ENCODE results near the gene IL36A. TPM values are rescaled to one million over a fixed set of nuclear protein-coding genes. Genes with fewer than 3 reads are reported as not detected.

The IL36A gene
- polyA plus RNA-seq, 1 donor (not counting 4 experiments of a cell fraction or from before 2014, with no cell fraction given) = not detected

GRCh38 chr2:113032737-113033136 lies 27.5 kb downstream of the IL36A start:
- H2AFZ ChIP-seq (ENCODE audit: control insufficient read depth, low read length) = no peak overlapping the region
- no peaks in the 10 kb centered on the region for H3K4me1 ChIP-seq (ENCODE audit: control insufficient read depth, extremely low read depth, insufficient read depth, low read length)
- H3K36me3 ChIP-seq (ENCODE audit: control insufficient read depth in 2 of 2, extremely low read depth in 1 of 2, insufficient read depth in 2 of 2, low read length in 2 of 2) = no peaks in the 10 kb centered on the region
- no peaks in the 10 kb centered on the region for H3K9me3 ChIP-seq (ENCODE audit: control insufficient read depth, low read depth, low read length)
- H3K4me2 ChIP-seq (ENCODE audit: control insufficient read depth, extremely low read depth, insufficient read depth, low read depth, low read length) = no peak overlapping the region
- DNase-seq (ENCODE audit: low read depth, low spot score) (no peak), FAIRE-seq (no peak)
- peaks cover 14% of the 10 kb centered on the region for H3K27me3 ChIP-seq (ENCODE audit: control insufficient read depth, extremely low read depth, insufficient read depth, low read length)
- dilution Hi-C loops (cut with MboI; ENCODE audit: extremely low pct_ligation_motif_present, low sequenced_read_pairs) = no loop called here
- H3K79me2 ChIP-seq (ENCODE audit: control insufficient read depth, insufficient read depth, low read length) = no peaks in the 10 kb centered on the region
- H3K4me3 ChIP-seq (ENCODE audit: control insufficient read depth in 2 of 3, extremely low read depth in 1 of 3, insufficient read depth in 2 of 3, low read depth in 1 of 3, low read length in 3 of 3) = no peak overlapping the region
- TF ChIP-seq, protein P1, sequence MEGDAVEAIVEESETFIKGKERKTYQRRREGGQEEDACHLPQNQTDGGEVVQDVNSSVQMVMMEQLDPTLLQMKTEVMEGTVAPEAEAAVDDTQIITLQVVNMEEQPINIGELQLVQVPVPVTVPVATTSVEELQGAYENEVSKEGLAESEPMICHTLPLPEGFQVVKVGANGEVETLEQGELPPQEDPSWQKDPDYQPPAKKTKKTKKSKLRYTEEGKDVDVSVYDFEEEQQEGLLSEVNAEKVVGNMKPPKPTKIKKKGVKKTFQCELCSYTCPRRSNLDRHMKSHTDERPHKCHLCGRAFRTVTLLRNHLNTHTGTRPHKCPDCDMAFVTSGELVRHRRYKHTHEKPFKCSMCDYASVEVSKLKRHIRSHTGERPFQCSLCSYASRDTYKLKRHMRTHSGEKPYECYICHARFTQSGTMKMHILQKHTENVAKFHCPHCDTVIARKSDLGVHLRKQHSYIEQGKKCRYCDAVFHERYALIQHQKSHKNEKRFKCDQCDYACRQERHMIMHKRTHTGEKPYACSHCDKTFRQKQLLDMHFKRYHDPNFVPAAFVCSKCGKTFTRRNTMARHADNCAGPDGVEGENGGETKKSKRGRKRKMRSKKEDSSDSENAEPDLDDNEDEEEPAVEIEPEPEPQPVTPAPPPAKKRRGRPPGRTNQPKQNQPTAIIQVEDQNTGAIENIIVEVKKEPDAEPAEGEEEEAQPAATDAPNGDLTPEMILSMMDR (optimal IDR thresholded peaks at IDR 0.05 in 1 of 3, IDR thresholded peaks at IDR 0.05 in 1 of 3, conservative IDR thresholded peaks at IDR 0.05 in 1 of 3; ENCODE audit: extremely low read depth in 1 of 3, insufficient read depth in 2 of 3, low read length in 3 of 3) = no peak
- no peak for TF ChIP-seq EZH2 (IDR thresholded peaks at IDR 0.05; ENCODE audit: low read length)
- H3K9me1 ChIP-seq (ENCODE audit: control insufficient read depth, extremely low read depth, insufficient read depth, low read length) = no peaks in the 10 kb centered on the region
- no peak overlapping the region for H3K9ac ChIP-seq (ENCODE audit: control insufficient read depth, extremely low read depth, insufficient read depth, low read length)
- H4K20me1 ChIP-seq (ENCODE audit: control insufficient read depth, extremely low read depth, insufficient read depth, low read length) = no peaks in the 10 kb centered on the region
- no peak overlapping the region for H3K27ac ChIP-seq (ENCODE audit: control insufficient read depth, insufficient read depth, low read length)

GRCh38 chr2:113034016-113034415 lies 28.8 kb downstream of the IL36A start:
- no peak for FAIRE-seq

More at GRCh38 chr2:113034016-113034415, 28.8 kb downstream of the IL36A start:
- Histone ChIP-seq H3K79me2 (ENCODE audit: control insufficient read depth, insufficient read depth, low read length) (no peaks in the 10 kb centered on the region), H3K36me3 (ENCODE audit: control insufficient read depth in 2 of 2, extremely low read depth in 1 of 2, insufficient read depth in 2 of 2, low read length in 2 of 2) (no peaks in the 10 kb centered on the region), H3K27ac (ENCODE audit: control insufficient read depth, insufficient read depth, low read length) (no peak overlapping the region), H3K4me2 (ENCODE audit: control insufficient read depth, extremely low read depth, insufficient read depth, low read depth, low read length) (no peak overlapping the region), H4K20me1 (ENCODE audit: control insufficient read depth, extremely low read depth, insufficient read depth, low read length) (no peaks in the 10 kb centered on the region), H3K9me3 (ENCODE audit: control insufficient read depth, low read depth, low read length) (no peaks in the 10 kb centered on the region), H3K9ac (ENCODE audit: control insufficient read depth, extremely low read depth, insufficient read depth, low read length) (no peak overlapping the region), H3K4me1 (ENCODE audit: control insufficient read depth, extremely low read depth, insufficient read depth, low read length) (no peaks in the 10 kb centered on the region), H3K4me3 (ENCODE audit: control insufficient read depth in 2 of 3, extremely low read depth in 1 of 3, insufficient read depth in 2 of 3, low read depth in 1 of 3, low read length in 3 of 3) (no peak overlapping the region), H2AFZ (ENCODE audit: control insufficient read depth, low read length) (no peak overlapping the region), H3K9me1 (ENCODE audit: control insufficient read depth, extremely low read depth, insufficient read depth, low read length) (no peaks in the 10 kb centered on the region), H3K27me3 (ENCODE audit: control insufficient read depth, extremely low read depth, insufficient read depth, low read length) (peaks cover 9% of the 10 kb centered on the region)
- dilution Hi-C loops (cut with MboI; ENCODE audit: extremely low pct_ligation_motif_present, low sequenced_read_pairs) = no loop called here
- TF ChIP-seq EZH2 (IDR thresholded peaks at IDR 0.05; ENCODE audit: low read length) = no peak
- TF ChIP-seq, protein P1 (optimal IDR thresholded peaks at IDR 0.05 in 1 of 3, IDR thresholded peaks at IDR 0.05 in 1 of 3, conservative IDR thresholded peaks at IDR 0.05 in 1 of 3; ENCODE audit: extremely low read depth in 1 of 3, insufficient read depth in 2 of 3, low read length in 3 of 3) = no peak
- no peak for DNase-seq (ENCODE audit: low read depth, low spot score)
